GM19099 (cell line): ENCODE results near the gene NEDD9.

ENCODE experiments used
- POLR2A ChIP-seq: IDR thresholded peaks from 3 replicates; pipeline ENCODE4 v1.6.1; 2011; ENCODE audit warnings: low read depth; ENCODE audit not compliant: insufficient read length; ENCODE audit errors: extremely low read depth

NEDD9 gene

DNA sequence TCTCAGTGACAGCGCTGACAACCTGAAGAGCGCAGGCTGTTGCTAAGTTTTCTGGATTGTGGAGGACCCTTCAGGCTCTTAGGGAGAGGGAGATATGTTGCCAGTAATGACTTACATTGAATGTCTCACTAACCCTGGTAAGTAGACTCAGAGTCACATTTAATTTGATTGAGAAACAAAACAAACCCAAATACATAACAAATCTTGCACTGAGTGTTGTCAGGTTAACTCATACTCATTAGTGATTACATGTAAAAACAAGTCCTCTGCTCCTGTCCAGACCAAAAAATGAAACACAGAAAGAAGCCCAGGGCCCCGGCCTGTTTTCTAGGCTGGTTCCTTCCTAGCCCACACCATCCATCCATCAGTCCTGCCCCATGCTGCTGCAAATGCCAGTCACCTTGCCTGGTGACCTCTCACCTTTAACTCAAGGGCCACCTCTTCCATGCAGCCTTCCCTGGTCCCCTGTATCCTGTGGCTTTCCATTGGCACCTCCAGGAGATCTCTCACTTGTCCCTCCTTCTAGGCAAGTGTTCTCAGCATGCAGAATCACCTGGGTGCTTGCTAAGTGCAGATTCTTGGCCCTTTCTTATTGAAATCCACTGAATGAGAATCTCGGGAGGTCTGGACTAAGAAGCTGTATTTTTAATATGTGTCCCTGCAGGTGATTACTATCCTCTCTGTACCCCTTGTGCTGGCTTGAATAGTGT lies 86.2 kb downstream of the NEDD9 start:
- no peak for TF ChIP-seq POLR2A

- TF ChIP-seq POLR2A: no peak
Measured at GRCh38 chr6:11144393-11144851, 88.0 kb downstream of the NEDD9 start.

DNA sequence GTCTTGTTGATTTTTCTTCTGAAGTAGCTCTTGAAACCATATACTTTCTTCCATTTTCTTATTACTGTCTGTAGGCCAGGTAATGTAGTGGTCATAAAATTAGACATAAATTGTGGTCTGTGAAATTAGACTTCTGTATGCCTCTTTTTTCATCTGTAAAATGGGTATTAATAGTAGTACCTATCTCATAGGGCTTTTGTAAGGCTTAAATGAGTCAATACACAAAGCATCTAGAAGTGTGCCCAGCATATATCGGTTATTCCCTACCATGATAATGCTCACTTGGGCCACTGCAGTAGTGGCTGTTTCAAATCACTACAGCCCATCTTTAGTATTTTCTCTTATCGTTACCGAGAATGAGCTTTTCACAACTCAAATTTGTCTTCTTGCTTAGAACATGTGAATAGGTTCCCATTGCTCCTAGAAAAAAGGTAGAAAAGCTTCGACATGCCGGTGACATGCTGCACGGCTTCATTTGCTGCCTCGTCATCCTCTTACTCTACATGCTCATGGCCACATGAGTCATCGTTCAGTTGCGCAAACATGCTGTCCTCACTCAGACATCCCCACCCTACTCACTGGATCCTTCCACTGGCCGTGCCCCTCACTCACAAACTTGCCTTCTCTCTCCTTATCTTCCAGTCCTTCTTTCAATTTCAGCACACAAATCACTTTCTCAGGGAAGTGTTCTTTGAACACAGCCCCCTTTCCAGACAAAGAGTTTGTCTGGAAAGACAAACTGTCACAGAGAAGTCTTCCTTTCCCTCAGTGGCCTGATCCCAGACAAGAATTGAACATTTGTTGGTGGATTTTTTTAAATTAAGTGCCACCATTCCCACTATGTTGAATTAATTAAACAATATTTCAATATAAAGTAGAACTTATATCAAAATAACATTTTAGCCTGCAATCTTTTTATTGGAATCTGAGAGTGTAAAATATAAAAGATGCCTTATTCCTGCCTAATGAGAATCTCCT lies 88.8 kb downstream of the NEDD9 start:
- no peak for TF ChIP-seq POLR2A

DNA sequence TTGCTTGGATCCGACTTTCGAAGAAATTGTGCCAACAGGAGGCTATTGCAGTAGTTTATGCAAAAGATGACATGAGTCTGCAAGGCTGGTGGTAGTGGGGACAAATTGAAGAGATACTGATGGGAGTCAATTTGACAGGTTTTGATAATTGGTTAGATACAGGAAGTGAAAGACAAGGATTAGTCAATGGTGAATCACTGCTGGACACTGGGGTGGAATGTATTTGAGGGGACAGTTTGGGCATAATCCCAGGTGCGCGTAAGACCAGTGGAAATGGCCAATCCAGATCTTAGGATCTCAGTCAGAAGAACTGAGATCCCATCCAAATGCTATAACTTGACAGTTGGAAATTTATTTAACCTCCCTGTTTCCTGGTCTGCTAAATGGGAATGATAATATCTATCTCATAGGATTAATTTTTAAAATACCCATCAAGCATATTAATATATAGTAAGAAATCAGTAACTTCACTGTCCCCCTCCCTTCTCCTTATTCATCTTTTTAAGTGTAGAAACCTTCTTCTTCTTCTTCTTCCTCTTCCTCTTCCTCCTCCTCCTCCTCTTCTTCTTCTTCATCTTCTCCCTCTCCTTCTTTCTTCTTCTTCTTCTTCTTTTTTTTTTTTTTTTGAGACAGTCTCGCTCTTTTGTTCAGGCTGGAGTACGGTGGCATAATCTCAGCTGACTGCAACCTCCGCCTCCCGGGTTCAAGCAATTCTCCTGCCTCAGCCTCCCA lies 90.0 kb downstream of the NEDD9 start:
- TF ChIP-seq POLR2A: no peak

GRCh38 chr6:11141295-11141694 lies 91.2 kb downstream of the NEDD9 start:
- no peak for TF ChIP-seq POLR2A

GRCh38 chr6:11140056-11140455 lies 92.4 kb downstream of the NEDD9 start:
- TF ChIP-seq POLR2A: no peak

DNA sequence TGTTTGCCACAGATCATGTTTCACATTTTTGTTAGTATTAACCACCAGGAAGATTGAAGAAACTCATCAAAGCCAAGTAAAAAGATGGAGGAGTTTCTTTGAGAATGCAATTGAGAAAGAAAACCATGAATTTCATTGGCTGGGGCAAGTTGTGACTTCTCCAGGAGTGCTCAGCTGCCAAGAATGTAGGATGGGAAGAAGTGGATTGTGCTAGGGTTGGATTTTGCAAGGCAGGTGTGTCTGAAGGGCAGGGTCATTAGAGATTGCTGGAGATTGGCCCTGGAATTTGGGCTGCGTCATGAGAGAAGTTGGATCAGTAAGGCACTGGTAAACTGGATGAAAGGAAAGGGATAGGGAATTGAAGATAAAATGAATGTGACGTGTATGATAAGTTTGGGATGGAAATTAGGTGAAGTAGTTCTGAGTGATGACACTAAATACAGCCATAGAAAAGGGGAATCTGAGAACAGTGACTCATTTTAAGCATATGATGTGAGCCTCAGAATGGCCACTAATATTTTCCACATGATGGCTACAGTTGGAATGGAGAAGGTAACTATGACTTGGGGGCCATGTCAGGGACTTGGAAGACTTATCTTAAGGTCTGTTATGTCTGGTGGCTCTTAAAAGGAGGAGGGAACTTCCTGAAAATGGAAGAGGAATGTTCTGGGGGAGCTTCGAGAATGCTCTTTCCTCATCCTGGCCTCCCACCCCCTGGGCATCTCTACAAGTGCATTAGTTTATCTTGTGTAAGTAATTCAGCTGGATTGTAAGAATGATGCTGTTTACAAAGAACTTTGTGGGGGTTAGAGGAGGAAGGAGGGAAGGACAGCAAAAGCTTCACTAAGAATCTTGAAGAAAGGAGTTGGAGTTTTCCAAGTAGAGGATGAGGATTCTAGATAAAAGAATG lies 93.2 kb downstream of the NEDD9 start:
- TF ChIP-seq POLR2A: no peak

DNA sequence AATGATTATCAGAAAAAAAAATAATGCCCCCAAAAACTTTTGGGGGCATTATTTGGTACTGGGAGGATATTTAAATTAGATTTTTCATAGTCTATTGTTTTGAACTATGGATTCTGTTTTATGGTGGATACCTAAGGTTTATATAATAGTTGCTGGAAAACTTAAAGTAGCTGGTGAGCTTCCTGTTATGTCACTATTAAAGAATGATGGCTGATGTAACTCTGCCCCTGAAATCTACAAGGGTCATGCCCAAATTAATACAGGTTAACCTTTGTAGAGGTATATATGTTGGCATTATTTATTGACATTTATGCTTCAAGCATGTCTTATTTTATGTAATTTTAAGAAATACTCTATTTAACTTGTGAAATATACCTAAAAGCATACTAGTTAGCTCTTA lies 95.7 kb downstream of the NEDD9 start:
- TF ChIP-seq POLR2A: no peak
